Activated T-cell treated with anti-CD3 and anti-CD28 coated beads, Interleukin-2, amount 50 U/mL, for 24 hours (primary cell): ENCODE data around the gene CCDC54.
A peak's percentile ranks its signal among the peaks of the same experiment; 100 is the strongest.

Experiments used
- DNase-seq: peaks from one replicate; pipeline ENCODE4 v3.0.0-alpha.2; 2020
- H3K27ac Mint-ChIP-seq: 2 replicates; pipeline ENCODE4 v1.8.0; 2020; ENCODE audit warnings: mild to moderate bottlenecking, mixed read lengths
- H3K27me3 Mint-ChIP-seq: 2 replicates; pipeline ENCODE4 v1.8.0; 2020; ENCODE audit warnings: mixed read lengths
- H3K36me3 Mint-ChIP-seq: 2 replicates; pipeline ENCODE4 v1.8.0; 2020; ENCODE audit warnings: low read depth, mixed read lengths
- H3K4me1 Mint-ChIP-seq: 2 replicates; pipeline ENCODE4 v1.8.0; 2020; ENCODE audit warnings: low read depth, mixed read lengths
- H3K4me3 Mint-ChIP-seq: 2 replicates; pipeline ENCODE4 v1.8.0; 2020; ENCODE audit warnings: mild to moderate bottlenecking, moderate library complexity, mixed read lengths
- H3K9me3 Mint-ChIP-seq: 2 replicates; pipeline ENCODE4 v1.8.0; 2020; ENCODE audit warnings: mixed read lengths

Gene CCDC54

DNA sequence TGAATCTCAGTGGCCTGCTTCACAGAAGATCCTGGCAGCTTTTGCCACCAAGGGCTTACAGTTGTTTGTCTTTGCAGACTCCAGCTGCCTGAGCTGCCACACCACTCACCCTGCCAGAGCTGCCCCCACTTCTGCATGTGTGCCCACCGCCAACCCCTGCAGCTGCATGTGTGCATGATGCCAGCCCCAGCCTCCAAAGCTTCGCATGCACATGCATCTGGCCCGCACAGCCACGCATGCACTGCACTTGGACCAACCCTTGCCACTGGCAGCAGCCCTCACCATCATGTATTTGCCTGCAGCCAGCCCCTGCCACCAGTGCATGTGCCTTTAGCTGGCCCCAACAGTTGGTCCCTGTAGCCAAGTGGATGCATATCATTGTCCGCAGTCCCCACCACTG lies 31.3 kb downstream of the CCDC54 start:
- Mint-ChIP-seq H3K27ac (no peak overlapping the region), H3K4me3 (no peak overlapping the region), H3K9me3 (peaks cover 9% of the 10 kb centered on the region), H3K36me3 (no peaks in the 10 kb centered on the region), H3K27me3 (no peaks in the 10 kb centered on the region), H3K4me1 (no peaks in the 10 kb centered on the region)
- no peak for DNase-seq

DNA sequence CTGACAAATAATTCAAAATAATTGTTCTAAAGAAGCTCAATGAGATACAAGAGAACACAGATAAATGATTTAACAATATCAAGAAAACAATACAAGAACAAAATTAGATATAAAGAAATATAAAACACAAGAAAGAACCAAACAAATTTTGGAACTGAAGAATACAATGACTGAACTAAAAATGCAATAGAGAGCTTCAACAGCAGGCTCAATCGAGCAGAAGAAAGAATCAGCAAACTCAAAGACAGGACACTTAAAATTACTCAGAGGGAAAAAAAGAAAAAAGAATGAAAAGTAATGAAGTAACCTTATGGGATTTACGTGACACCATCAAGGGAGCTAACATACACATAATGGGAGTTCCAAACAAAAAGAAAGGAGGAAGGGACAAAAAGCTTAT lies 32.1 kb downstream of the CCDC54 start:
- H3K27me3 Mint-ChIP-seq, result no peaks in the 10 kb centered on the region
- H3K27ac Mint-ChIP-seq, result no peak overlapping the region
- H3K4me3 Mint-ChIP-seq, result no peak overlapping the region
- no peak for DNase-seq
- peaks cover 9% of the 10 kb centered on the region for H3K9me3 Mint-ChIP-seq
- peaks cover 5% of the 10 kb centered on the region for H3K4me1 Mint-ChIP-seq
- no peaks in the 10 kb centered on the region for H3K36me3 Mint-ChIP-seq

DNA sequence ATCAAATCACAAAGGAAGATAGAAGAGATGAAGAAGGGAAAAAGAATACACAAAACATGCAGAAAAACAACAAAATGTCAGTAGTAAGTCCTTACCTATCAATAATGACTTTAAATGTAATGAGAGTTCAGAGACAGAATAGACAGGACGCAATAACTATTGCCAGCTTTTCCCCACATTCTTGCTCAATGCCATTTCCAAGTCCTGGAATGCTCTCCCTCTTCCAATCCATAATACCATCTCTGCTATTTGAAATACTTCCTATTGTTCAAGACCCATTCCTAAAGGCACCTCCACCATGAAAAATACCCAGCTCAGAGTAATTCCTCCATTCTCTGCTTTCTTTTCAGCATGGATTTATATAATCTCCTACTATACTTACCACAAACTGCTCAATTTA lies 33.4 kb downstream of the CCDC54 start:
- DNase-seq, result no peak
- H3K27ac Mint-ChIP-seq, result no peak overlapping the region
- H3K36me3 Mint-ChIP-seq, result no peaks in the 10 kb centered on the region
- peaks cover 9% of the 10 kb centered on the region for H3K4me1 Mint-ChIP-seq
- H3K9me3 Mint-ChIP-seq, result peaks cover 9% of the 10 kb centered on the region
- no peak overlapping the region for H3K4me3 Mint-ChIP-seq
- H3K27me3 Mint-ChIP-seq, result no peaks in the 10 kb centered on the region

- no peak for DNase-seq
- H3K4me1 Mint-ChIP-seq, result peaks cover 9% of the 10 kb centered on the region
- no peaks in the 10 kb centered on the region for H3K36me3 Mint-ChIP-seq
- no peaks in the 10 kb centered on the region for H3K27me3 Mint-ChIP-seq
- H3K27ac Mint-ChIP-seq, result no peak overlapping the region
- no peak overlapping the region for H3K4me3 Mint-ChIP-seq
- H3K9me3 Mint-ChIP-seq, result peaks cover 9% of the 10 kb centered on the region
Measured at GRCh38 chr3:107411056-107411455, 33.8 kb downstream of the CCDC54 start.

- Mint-ChIP-seq H3K4me1 (peaks cover 9% of the 10 kb centered on the region), H3K36me3 (no peaks in the 10 kb centered on the region), H3K4me3 (no peak overlapping the region), H3K27ac (no peak overlapping the region), H3K9me3 (peaks cover 9% of the 10 kb centered on the region), H3K27me3 (no peaks in the 10 kb centered on the region)
- no peak for DNase-seq
Measured at GRCh38 chr3:107411779-107412178, 34.5 kb downstream of the CCDC54 start.

- Mint-ChIP-seq H3K9me3 (peaks cover 9% of the 10 kb centered on the region), H3K27ac (no peak overlapping the region), H3K4me1 (peaks cover 9% of the 10 kb centered on the region), H3K4me3 (no peak overlapping the region), H3K36me3 (no peaks in the 10 kb centered on the region), H3K27me3 (no peaks in the 10 kb centered on the region)
- no peak for DNase-seq
Measured at GRCh38 chr3:107412376-107412775, 35.1 kb downstream of the CCDC54 start.

GRCh38 chr3:107413264-107413663 lies 36.0 kb downstream of the CCDC54 start:
- Mint-ChIP-seq H3K27me3 (no peaks in the 10 kb centered on the region), H3K9me3 (peaks cover 9% of the 10 kb centered on the region), H3K4me1 (peaks cover 9% of the 10 kb centered on the region), H3K27ac (no peak overlapping the region), H3K4me3 (no peak overlapping the region), H3K36me3 (no peaks in the 10 kb centered on the region)
- DNase-seq, result no peak

DNA sequence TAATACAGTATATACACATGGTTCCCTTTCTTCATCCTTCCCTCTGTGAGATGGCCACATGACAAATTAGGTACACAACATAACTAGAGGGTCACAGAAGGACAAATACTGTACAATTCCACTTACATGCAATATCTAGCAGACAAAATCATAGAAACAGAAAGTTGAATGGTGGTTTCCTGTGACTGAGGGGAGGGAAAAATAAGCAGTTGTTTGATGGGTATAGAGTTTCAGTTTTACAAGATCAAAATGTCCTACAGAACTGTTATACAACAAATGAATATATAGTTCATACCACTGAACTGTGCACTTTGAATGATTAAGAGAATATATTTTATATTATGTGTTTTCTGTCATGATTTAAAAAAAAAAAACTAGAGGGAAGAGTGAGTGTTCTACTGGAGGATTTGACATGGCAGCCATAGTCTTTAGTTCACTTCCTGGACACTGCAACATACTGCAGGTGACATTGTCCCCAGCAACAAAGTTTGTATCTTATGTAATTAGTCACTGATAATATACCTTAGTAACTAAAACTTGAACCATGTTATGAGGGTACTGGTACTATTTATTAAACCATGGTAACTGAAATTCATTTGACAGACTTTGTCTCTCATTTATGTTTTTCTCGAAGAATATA lies 37.2 kb downstream of the CCDC54 start:
- DNase-seq, result no peak
- H3K27me3 Mint-ChIP-seq, result no peaks in the 10 kb centered on the region
- peaks cover 2% of the 10 kb centered on the region for H3K9me3 Mint-ChIP-seq
- no peak overlapping the region for H3K27ac Mint-ChIP-seq
- H3K4me1 Mint-ChIP-seq, result peaks cover 9% of the 10 kb centered on the region
- no peaks in the 10 kb centered on the region for H3K36me3 Mint-ChIP-seq
- H3K4me3 Mint-ChIP-seq, result no peak overlapping the region

GRCh38 chr3:107416138-107416537 lies 38.9 kb downstream of the CCDC54 start:
- Mint-ChIP-seq H3K9me3 (no peaks in the 10 kb centered on the region), H3K4me1 (peaks cover 11% of the 10 kb centered on the region), H3K4me3 (no peak overlapping the region), H3K27ac (no peak overlapping the region), H3K27me3 (peaks cover 2% of the 10 kb centered on the region), H3K36me3 (no peaks in the 10 kb centered on the region)
- DNase-seq, result no peak

GRCh38 chr3:107416886-107417285 lies 39.6 kb downstream of the CCDC54 start:
- no peak for DNase-seq
- Mint-ChIP-seq H3K36me3 (no peaks in the 10 kb centered on the region), H3K4me3 (no peak overlapping the region), H3K27ac (no peak overlapping the region), H3K27me3 (peaks cover 5% of the 10 kb centered on the region), H3K9me3 (no peaks in the 10 kb centered on the region), H3K4me1 (peaks cover 12% of the 10 kb centered on the region)

GRCh38 chr3:107421170-107421792 lies 44.0 kb downstream of the CCDC54 start:
- no peak for DNase-seq
- H3K27ac Mint-ChIP-seq, result no peak overlapping the region
- H3K4me1 Mint-ChIP-seq, result peaks cover 3% of the 10 kb centered on the region
- H3K4me3 Mint-ChIP-seq, result peak overlapping the region; percentile 46
- peaks cover 9% of the 10 kb centered on the region for H3K27me3 Mint-ChIP-seq
- H3K9me3 Mint-ChIP-seq, result no peaks in the 10 kb centered on the region
- H3K36me3 Mint-ChIP-seq, result no peaks in the 10 kb centered on the region

- peaks cover 3% of the 10 kb centered on the region for H3K4me1 Mint-ChIP-seq
- no peak overlapping the region for H3K4me3 Mint-ChIP-seq
- DNase-seq, result no peak
- H3K27me3 Mint-ChIP-seq, result peaks cover 9% of the 10 kb centered on the region
- H3K9me3 Mint-ChIP-seq, result no peaks in the 10 kb centered on the region
- no peaks in the 10 kb centered on the region for H3K36me3 Mint-ChIP-seq
- H3K27ac Mint-ChIP-seq, result no peak overlapping the region
Measured at GRCh38 chr3:107421881-107422280, 44.6 kb downstream of the CCDC54 start.

GRCh38 chr3:107425033-107425432 lies 47.8 kb downstream of the CCDC54 start:
- no peaks in the 10 kb centered on the region for H3K36me3 Mint-ChIP-seq

GRCh38 chr3:107426223-107426622 lies 49.0 kb downstream of the CCDC54 start:
- Mint-ChIP-seq H3K27ac (no peak overlapping the region), H3K4me1 (peaks cover 12% of the 10 kb centered on the region), H3K36me3 (no peaks in the 10 kb centered on the region), H3K9me3 (no peaks in the 10 kb centered on the region), H3K27me3 (peaks cover 6% of the 10 kb centered on the region), H3K4me3 (no peak overlapping the region)
- no peak for DNase-seq

More at GRCh38 chr3:107425033-107425432, 47.8 kb downstream of the CCDC54 start:
- H3K9me3 Mint-ChIP-seq, result no peaks in the 10 kb centered on the region
- H3K27ac Mint-ChIP-seq, result no peak overlapping the region
- no peak for DNase-seq
- no peak overlapping the region for H3K4me3 Mint-ChIP-seq
- peaks cover 6% of the 10 kb centered on the region for H3K4me1 Mint-ChIP-seq
- H3K27me3 Mint-ChIP-seq, result peaks cover 9% of the 10 kb centered on the region
